GM12891 (cell line): Measurements from ENCODE around the gene CDK8.

Source experiments
- DNase-seq: peaks from one replicate; pipeline ENCODE4 v3.0.0; 2011; ENCODE audit warnings: low spot score; ENCODE audit not compliant: insufficient read length
- FAIRE-seq: peaks from 2 replicates; lab custom pipeline; 2011; peaks lifted over from hg19 to GRCh38; lab: Jason Lieb, UNC
- PAX5 ChIP-seq: IDR thresholded peaks from 2 replicates; pipeline ENCODE4 v1.6.1; 2011; ENCODE audit warnings: low read length, moderate library complexity, mild to moderate bottlenecking; ENCODE audit not compliant: insufficient read depth, severe bottlenecking
- POLR2A ChIP-seq: IDR thresholded peaks from 2 replicates; pipeline ENCODE4 v1.6.1; 2011; ENCODE audit warnings: low read depth, low read length, control low read depth
- POLR2AphosphoS5 ChIP-seq: IDR thresholded peaks from 2 replicates; pipeline ENCODE4 v1.6.1; 2011; ENCODE audit warnings: low read depth, low read length, control low read depth
- POU2F2 ChIP-seq: IDR thresholded peaks from 2 replicates; pipeline ENCODE4 v1.6.1; 2011; ENCODE audit warnings: low read depth, mild to moderate bottlenecking, control low read depth, low read length, moderate library complexity
- SPI1 ChIP-seq: IDR thresholded peaks from 2 replicates; pipeline ENCODE4 v1.6.1; 2011; ENCODE audit warnings: low read depth, low read length, control low read depth
- TAF1 ChIP-seq: IDR thresholded peaks from 2 replicates; pipeline ENCODE4 v1.6.1; 2011; ENCODE audit warnings: low read depth, low read length, control low read depth

CDK8 gene

DNA sequence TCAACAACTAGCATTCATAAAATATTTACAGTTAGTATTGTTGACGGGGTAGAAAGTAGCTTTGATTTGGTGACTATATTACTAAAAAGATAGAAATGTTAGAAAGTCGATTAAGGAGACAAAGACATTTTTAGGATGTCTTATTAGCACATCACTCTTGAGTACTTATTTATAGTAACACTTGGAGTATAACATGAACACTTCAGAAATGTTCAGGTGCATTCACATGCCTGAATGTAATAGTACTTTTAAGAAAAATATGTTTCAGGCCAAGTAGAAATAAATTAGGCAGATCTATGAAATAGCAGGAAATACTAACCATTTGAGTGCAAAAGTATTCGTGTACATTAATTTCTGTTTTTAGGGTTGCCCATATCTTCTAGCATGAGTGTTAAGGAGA, 70.4 kb downstream of the CDK8 start:
- DNase-seq: no peak
- no peak for FAIRE-seq
- TF ChIP-seq POU2F2: no peak
- no peak for TF ChIP-seq POLR2A
- TF ChIP-seq PAX5: no peak
- no peak for TF ChIP-seq SPI1
- TF ChIP-seq TAF1: no peak
- no peak for TF ChIP-seq POLR2AphosphoS5

DNA sequence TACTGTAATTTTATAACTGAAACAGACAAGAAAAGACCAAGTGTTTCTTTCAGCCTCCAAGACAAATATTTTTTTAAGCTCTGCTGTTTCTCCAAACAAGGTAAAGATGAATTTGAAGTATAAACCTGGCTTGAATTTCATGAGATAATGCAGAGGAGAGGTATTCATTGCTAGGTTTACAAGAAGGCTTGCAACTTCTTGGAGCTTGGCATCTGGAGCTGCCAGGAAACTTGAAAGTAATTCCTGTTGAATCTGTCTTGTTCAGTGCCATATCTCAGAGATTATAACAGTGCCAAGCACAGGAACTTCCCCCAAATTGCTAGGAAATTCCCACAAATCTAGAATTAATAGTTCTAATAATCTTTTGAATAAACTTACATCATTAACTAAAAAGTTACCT, 70.9 kb downstream of the CDK8 start:
- FAIRE-seq (no peak), DNase-seq (no peak)
- no peak for TF ChIP-seq PAX5
- TF ChIP-seq POU2F2: no peak
- TF ChIP-seq POLR2AphosphoS5: no peak
- no peak for TF ChIP-seq POLR2A
- TF ChIP-seq TAF1: no peak
- no peak for TF ChIP-seq SPI1

DNA sequence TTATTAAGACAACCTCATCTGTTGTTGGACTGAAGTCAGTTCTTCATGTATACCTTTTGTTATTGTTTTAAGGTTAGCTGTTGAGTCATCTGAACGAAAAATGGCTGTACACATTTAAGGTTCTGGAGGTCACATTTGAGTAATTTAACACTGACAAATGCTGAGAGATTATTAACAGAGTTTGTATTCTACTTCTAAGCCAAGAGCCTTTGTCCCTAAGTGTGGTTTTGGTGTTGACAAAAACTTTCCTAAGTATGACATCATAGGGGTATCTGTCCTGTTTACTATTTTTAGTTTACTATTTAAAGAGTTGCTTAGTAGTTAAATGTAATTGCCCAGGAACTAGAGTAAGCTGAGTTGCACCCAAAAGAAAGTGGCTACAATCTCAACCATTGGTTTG, 71.9 kb downstream of the CDK8 start:
- TF ChIP-seq PAX5 (no peak), POLR2A (no peak), SPI1 (no peak), POU2F2 (no peak), POLR2AphosphoS5 (no peak), TAF1 (no peak)
- DNase-seq (no peak), FAIRE-seq (no peak)

DNA sequence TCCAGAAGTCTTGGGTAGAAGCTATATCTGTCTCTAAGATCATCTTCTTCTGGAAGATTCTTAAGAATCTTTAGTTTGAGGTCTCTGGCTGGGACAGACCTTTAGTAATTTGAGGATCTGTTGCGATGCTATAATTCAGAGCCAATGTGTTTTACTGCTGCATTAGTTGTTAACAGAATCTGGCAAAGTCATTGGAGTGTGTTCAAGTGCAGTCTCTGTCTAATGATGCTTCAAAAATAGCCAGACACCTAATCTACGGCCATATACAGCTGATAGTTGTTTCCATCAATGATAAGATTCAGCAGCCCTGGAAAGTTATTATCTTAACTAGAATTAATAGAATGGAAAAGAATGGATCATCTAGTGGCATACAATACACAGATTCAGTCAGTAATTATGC, 72.6 kb downstream of the CDK8 start:
- TF ChIP-seq POLR2AphosphoS5: no peak
- no peak for TF ChIP-seq POLR2A
- TF ChIP-seq POU2F2: no peak
- no peak for TF ChIP-seq TAF1
- TF ChIP-seq PAX5: no peak
- TF ChIP-seq SPI1: no peak
- DNase-seq (no peak), FAIRE-seq (no peak)

DNA sequence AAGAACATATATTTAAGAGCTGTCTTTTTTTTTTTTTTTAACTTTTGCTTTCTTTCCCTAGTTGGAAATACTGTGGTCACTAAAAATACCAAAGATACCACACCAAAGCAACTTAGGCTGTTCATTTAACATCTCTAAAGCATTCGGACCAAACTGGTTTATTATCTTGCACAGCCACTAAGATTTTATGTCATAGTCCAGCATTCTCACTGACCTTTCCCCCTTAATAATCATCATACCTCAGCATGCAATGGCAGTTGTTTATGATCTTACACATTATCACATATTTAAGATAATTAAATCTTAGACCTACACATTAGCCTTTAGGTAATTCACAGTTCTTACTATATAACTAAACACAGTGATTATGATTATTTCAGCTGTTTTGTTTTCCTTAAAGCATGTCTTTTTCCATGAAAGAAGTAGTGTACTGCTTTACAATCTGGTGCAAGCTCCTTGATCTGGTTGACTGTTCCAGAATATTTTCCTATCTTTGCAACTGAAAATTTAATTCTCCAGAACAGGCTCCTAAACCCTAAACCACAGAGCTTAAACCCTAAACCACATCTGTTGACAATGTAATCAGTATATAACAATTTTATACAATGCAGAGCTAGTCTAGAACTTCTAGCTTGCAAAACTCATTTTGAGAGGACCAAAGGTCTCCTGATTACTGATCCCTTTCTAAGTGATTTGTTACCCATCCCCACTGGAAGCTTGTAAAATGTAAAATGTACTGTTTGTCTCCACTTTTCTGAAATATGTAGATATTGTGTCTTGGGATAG, 74.2 kb downstream of the CDK8 start:
- TF ChIP-seq PAX5 (no peak), POLR2AphosphoS5 (no peak), SPI1 (no peak), POLR2A (no peak), TAF1 (no peak), POU2F2 (no peak)
- DNase-seq (no peak), FAIRE-seq (no peak)

DNA sequence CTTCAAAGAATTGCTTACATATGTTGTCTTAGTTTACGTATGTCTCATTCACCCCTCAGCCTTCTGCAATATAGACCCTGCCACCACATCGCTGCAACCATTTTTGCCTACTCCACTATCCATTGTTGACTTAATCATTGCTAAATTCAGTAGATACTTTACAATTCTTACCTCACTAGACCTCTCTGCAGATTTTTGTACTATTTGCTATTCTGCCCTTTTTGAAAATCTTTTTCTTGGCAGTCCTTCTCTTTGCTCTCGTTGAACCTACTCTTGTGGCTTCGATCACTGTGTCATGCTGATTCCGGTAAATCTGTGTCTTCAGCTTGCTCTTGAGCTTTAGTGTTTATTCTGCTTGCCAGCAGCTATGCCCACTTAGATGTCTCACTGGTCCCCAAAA, 81.2 kb downstream of the CDK8 start:
- no peak for FAIRE-seq
- DNase-seq: no peak
- no peak for TF ChIP-seq POLR2AphosphoS5
- no peak for TF ChIP-seq POLR2A
- TF ChIP-seq SPI1: no peak
- TF ChIP-seq POU2F2: no peak
- no peak for TF ChIP-seq TAF1
- TF ChIP-seq PAX5: no peak

DNA sequence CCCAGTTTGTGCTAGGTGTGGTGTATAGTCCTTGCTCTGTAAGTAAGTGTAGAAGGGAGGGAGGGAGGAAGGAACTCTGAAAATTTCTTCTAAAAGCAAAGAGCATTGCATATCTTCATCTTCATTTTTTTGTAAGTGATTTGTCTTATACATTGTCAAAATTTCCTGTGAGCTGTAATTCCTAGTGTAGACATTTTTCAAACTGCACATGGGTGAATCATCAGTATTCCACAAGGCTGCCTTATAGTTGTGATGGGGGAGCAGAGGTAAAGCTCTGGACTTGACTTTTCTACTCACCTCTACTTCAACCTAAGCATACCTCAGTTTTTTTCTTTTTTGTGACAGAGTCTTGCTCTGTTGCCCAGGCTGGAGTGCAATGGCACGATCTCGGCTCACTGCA, 86.9 kb downstream of the CDK8 start:
- no peak for FAIRE-seq

DNA sequence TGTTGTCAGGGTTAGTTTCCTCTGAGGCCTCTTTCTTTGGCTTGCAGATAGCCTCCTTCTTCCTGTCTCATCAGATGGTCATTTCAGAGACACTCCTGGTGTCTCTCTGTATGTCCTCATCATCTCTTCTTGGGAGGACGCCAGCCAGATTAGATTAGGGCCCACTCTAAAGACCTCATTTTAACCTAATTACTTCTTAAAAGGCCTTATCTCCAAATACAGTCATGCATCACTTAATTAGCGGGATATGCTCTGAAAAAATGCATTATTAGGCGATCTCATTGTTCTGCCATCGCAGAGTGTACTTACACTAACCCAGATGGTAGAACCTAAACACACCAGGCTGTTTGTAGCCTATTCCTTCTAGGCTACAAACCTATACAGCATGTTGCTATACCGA, 89.0 kb downstream of the CDK8 start:
- no peak for FAIRE-seq
- TF ChIP-seq POLR2A (no peak), TAF1 (no peak), POU2F2 (no peak), POLR2AphosphoS5 (no peak), SPI1 (no peak), PAX5 (no peak)

More for the DNA sequence above, 86.9 kb downstream of the CDK8 start:
- no peak for TF ChIP-seq TAF1
- no peak for TF ChIP-seq POLR2A
- TF ChIP-seq PAX5: no peak
- TF ChIP-seq SPI1: no peak
- TF ChIP-seq POLR2AphosphoS5: no peak
- no peak for TF ChIP-seq POU2F2
- DNase-seq: no peak

DNA sequence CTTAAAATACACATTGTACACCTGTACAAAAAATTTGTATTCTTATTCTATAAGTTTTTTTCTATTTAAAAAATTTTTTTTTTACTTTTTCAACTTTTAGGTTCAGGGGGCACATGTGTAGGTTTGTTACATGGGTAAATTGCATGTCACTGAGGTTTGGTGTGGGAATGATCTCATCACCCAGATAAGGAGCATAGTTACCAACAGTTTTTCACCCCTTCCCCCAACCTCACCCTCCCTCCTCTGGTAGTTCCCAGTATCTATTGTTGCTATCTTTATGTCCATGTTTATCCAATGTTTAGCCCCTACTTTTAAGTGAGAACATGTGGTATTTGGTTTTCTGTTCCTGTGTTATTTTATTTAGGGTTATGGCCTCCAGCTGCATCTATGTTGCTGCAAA, 89.9 kb downstream of the CDK8 start:
- FAIRE-seq (no peak), DNase-seq (no peak)
- TF ChIP-seq POLR2AphosphoS5: no peak
- TF ChIP-seq SPI1: no peak
- TF ChIP-seq TAF1: no peak
- no peak for TF ChIP-seq PAX5
- TF ChIP-seq POU2F2: no peak
- TF ChIP-seq POLR2A: no peak

More for the DNA sequence above, 89.0 kb downstream of the CDK8 start:
- no peak for DNase-seq

DNA sequence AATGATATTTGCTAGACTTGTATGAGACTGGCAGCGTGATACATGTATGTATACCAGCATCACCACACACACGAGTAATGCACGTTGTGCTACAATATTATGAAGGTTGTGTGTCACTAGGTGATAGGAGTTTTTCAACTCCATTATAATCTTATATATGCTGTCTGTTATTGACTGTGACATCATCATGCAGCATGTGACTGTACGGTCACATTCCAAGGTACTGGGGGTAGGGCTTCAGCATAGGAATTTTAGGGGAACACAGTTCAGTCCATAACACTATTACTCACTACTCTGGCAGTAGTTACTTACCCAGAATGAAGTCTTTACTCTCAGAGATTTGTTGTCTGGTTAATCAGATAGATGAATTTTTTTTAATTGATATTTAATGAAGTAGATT, 91.1 kb downstream of the CDK8 start:
- no peak for FAIRE-seq
- TF ChIP-seq POLR2AphosphoS5 (no peak), POLR2A (no peak), TAF1 (no peak)
- no peak for DNase-seq
